H1 (cell line): ENCODE results near the gene MTFMT. TPM values are rescaled to one million over a fixed set of nuclear protein-coding genes. Genes with fewer than 3 reads are reported as not detected.

ENCODE experiments used
- CTCF ChIA-PET: fragments of 300-600 bp; sonication (Branson Sonifier 250); formaldehyde crosslinking; loops from one replicate; lab custom pipeline; 2021; ENCODE audit not compliant: partially characterized antibody; lab: Charles Lee
- POLR2A ChIA-PET: fragments of 300-600 bp; sonication (Branson Sonifier 250); formaldehyde crosslinking; loops from one replicate; lab custom pipeline; 2021; ENCODE audit warnings: inconsistent platforms; ENCODE audit not compliant: partially characterized antibody; lab: Charles Lee
- DNase-seq, 2 experiments: peaks; one replicate each; pipeline versions ENCODE4 v3.0.0 to v3.0.0-alpha.2; 2010 to 2022; ENCODE audit warnings: low spot score in 2 of 2, low read depth in 1 of 2, mixed read lengths in 1 of 2
- FAIRE-seq: peaks from 2 replicates; lab custom pipeline; 2011; peaks lifted over from hg19 to GRCh38; lab: Jason Lieb, UNC
- H2AFZ ChIP-seq: 2 replicates; pipeline ENCODE4 v1.8.1; 2012; ENCODE audit warnings: low read length, inconsistent platforms
- H2AK5ac ChIP-seq: 2 replicates; pipeline ENCODE4 v1.6.1; 2013; ENCODE audit warnings: low read depth, low read length
- H2BK120ac ChIP-seq: replicated peaks from 2 replicates; pipeline ENCODE3; 2013; ENCODE audit warnings: low read depth, low read length, inconsistent platforms
- H2BK12ac ChIP-seq: 2 replicates; pipeline ENCODE4 v1.6.1; 2013; ENCODE audit warnings: low read depth, low read length
- H2BK15ac ChIP-seq: 2 replicates; pipeline ENCODE4 v1.6.1; 2013; ENCODE audit warnings: low read length
- H2BK20ac ChIP-seq: 2 replicates; pipeline ENCODE4 v1.6.1; 2013; ENCODE audit warnings: low read length
- H2BK5ac ChIP-seq: 2 replicates; pipeline ENCODE4 v1.6.1; 2013; ENCODE audit warnings: low read depth, low read length
- H3K14ac ChIP-seq: 2 replicates; pipeline ENCODE4 v1.6.1; 2013; ENCODE audit warnings: inconsistent platforms; ENCODE audit not compliant: insufficient read length
- H3K18ac ChIP-seq: 2 replicates; pipeline ENCODE4 v1.6.1; 2013; ENCODE audit warnings: low read length; ENCODE audit errors: extremely low read depth
- H3K23ac ChIP-seq: 2 replicates; pipeline ENCODE4 v1.6.1; 2013; ENCODE audit warnings: inconsistent platforms; ENCODE audit not compliant: insufficient read length
- H3K23me2 ChIP-seq: 2 replicates; pipeline ENCODE4 v1.6.1; 2013; ENCODE audit warnings: low read depth, low read length
- H3K27ac ChIP-seq: 2 replicates; pipeline ENCODE4 v1.6.1; 2011; ENCODE audit warnings: low read depth, low read length, inconsistent platforms
- H3K27me3 ChIP-seq, 4 experiments: replicated peaks in 1 of 4; 1 replicate in 1 of 4; 2 replicates in 3 of 4; pipeline versions ENCODE4 v1.6.1 to v1.8.1; 2011 to 2013; ENCODE audit warnings: low read length in 3 of 4, mild to moderate bottlenecking in 3 of 4, inconsistent platforms in 2 of 4, mixed read lengths in 2 of 4, moderate library complexity in 1 of 4; ENCODE audit not compliant: control insufficient read depth in 3 of 4, insufficient read depth in 3 of 4; ENCODE audit errors: extremely low read depth in 1 of 4
- H3K36me3 ChIP-seq, 4 experiments: 2 replicates each; pipeline versions ENCODE4 v1.6.1 to v1.8.1; 2011 to 2013; ENCODE audit warnings: mild to moderate bottlenecking in 4 of 4, low read length in 3 of 4, moderate library complexity in 2 of 4, control low read depth in 1 of 4, inconsistent platforms in 1 of 4; ENCODE audit not compliant: insufficient read depth in 4 of 4, control insufficient read depth in 2 of 4
- H3K4ac ChIP-seq: replicated peaks from 2 replicates; pipeline ENCODE3; 2013; ENCODE audit warnings: low read length, low read depth, mixed read lengths, inconsistent platforms; ENCODE audit not compliant: insufficient read length
- H3K4me1 ChIP-seq, 4 experiments: replicated peaks in 1 of 4; 1 replicate in 1 of 4; 2 replicates in 3 of 4; pipeline versions ENCODE4 v1.6.1 to v1.8.1; 2011 to 2013; ENCODE audit warnings: low read length in 3 of 4, inconsistent platforms in 2 of 4, mixed read lengths in 1 of 4; ENCODE audit not compliant: insufficient read depth in 4 of 4, control insufficient read depth in 3 of 4
- H3K4me2 ChIP-seq, 2 experiments: 2 replicates each; pipeline versions ENCODE4 v1.6.1 to v1.8.1; 2011 to 2013; ENCODE audit warnings: low read depth in 2 of 2, low read length in 2 of 2, control low read depth in 1 of 2, inconsistent platforms in 1 of 2, mild to moderate bottlenecking in 1 of 2; ENCODE audit not compliant: insufficient read depth in 1 of 2
- H3K4me3 ChIP-seq, 4 experiments: fragments of 200-600, 300-600 bp in 1 of 4; sonication (generic), shearing (Covaris generic), sonication (Bioruptor Twin) in 1 of 4; 2 replicates each; pipeline versions ENCODE4 v1.5.1 to v1.8.1; 2011 to 2016; ENCODE audit warnings: low read length in 4 of 4, low read depth in 3 of 4, control low read depth in 2 of 4, inconsistent platforms in 2 of 4, mild to moderate bottlenecking in 2 of 4, mixed read lengths in 1 of 4, moderate library complexity in 1 of 4; ENCODE audit not compliant: insufficient read depth in 2 of 4; ENCODE audit errors: extremely low read depth in 1 of 4
- H3K56ac ChIP-seq: replicated peaks from 2 replicates; pipeline ENCODE3; 2013; ENCODE audit warnings: low read depth, mild to moderate bottlenecking, mixed read lengths, low read length, inconsistent platforms; ENCODE audit not compliant: insufficient read length
- H3K79me1 ChIP-seq: 2 replicates; pipeline ENCODE4 v1.6.1; 2013; ENCODE audit warnings: low read depth, low read length, control low read depth
- H3K79me2 ChIP-seq, 2 experiments: 2 replicates each; pipeline versions ENCODE4 v1.6.1 to v1.8.1; 2012 to 2013; ENCODE audit warnings: low read length in 2 of 2, mild to moderate bottlenecking in 2 of 2, inconsistent platforms in 1 of 2; ENCODE audit not compliant: insufficient read depth in 2 of 2, control insufficient read depth in 1 of 2
- H3K9ac ChIP-seq, 4 experiments: replicated peaks in 1 of 4; 1 replicate in 1 of 4; 2 replicates in 3 of 4; pipeline versions ENCODE4 v1.6.1 to v1.8.1; 2011 to 2013; ENCODE audit warnings: low read depth in 3 of 4, low read length in 3 of 4, control low read depth in 2 of 4, mild to moderate bottlenecking in 2 of 4, moderate library complexity in 2 of 4, inconsistent platforms in 1 of 4; ENCODE audit errors: extremely low read depth in 1 of 4
- H3K9me3 ChIP-seq, 2 experiments: 2 replicates each; pipeline versions ENCODE4 v1.6.1 to v1.8.1; 2012 to 2013; ENCODE audit warnings: mild to moderate bottlenecking in 2 of 2, moderate library complexity in 2 of 2, control low read depth in 1 of 2, inconsistent platforms in 1 of 2, low read depth in 1 of 2, low read length in 1 of 2, mixed read lengths in 1 of 2; ENCODE audit not compliant: insufficient read depth in 2 of 2
- H4K20me1 ChIP-seq, 2 experiments: replicated peaks in 1 of 2; 2 replicates each; pipeline versions ENCODE3 to v1.8.1; 2011 to 2013; ENCODE audit warnings: inconsistent platforms in 2 of 2, low read length in 2 of 2, mild to moderate bottlenecking in 1 of 2; ENCODE audit not compliant: insufficient read depth in 2 of 2, control insufficient read depth in 1 of 2
- H4K5ac ChIP-seq: 2 replicates; pipeline ENCODE4 v1.6.1; 2013; ENCODE audit warnings: low read length, low read depth, mixed read lengths, inconsistent platforms; ENCODE audit not compliant: insufficient read length
- H4K8ac ChIP-seq: 2 replicates; pipeline ENCODE4 v1.8.0; 2013; ENCODE audit warnings: mild to moderate bottlenecking, moderate library complexity, low read length, inconsistent platforms; ENCODE audit not compliant: insufficient read depth; ENCODE audit errors: extremely low read depth
- H4K91ac ChIP-seq: replicated peaks from 2 replicates; pipeline ENCODE3; 2013; ENCODE audit warnings: low read length, mixed read lengths, inconsistent platforms; ENCODE audit not compliant: insufficient read length
- CBX5 ChIP-seq: fragments of 300-800, 300-1000 bp; sonication (generic); IDR thresholded peaks from 2 replicates; pipeline ENCODE4 v1.7.1; 2016; ENCODE audit warnings: antibody characterized with exemption, low read length, low read depth
- MAX ChIP-seq: IDR thresholded peaks from 2 replicates; pipeline ENCODE4 v1.6.1; 2012; ENCODE audit warnings: inconsistent platforms
- ZNF274 ChIP-seq: IDR thresholded peaks from 2 replicates; pipeline ENCODE4 v1.7.0; 2012; ENCODE audit warnings: low read length, borderline replicate concordance; ENCODE audit errors: extremely low read depth
- WGBS, 2 experiments: shearing (Covaris generic) in 1 of 2; methylation state at CpG; one replicate each; pipeline versions ENCODE4 v1.1.6 to v1.1.7; 2013 to 2015; ENCODE audit warnings: low lambda C conversion rate in 2 of 2, mixed read lengths in 2 of 2, inconsistent platforms in 1 of 2, low coverage in 1 of 2, missing lambda C conversion rate in 1 of 2; ENCODE audit not compliant: insufficient replicate concordance in 2 of 2, insufficient coverage in 1 of 2, insufficient read length in 1 of 2; ENCODE audit errors: extremely low coverage in 1 of 2, missing lambda C conversion rate in 1 of 2; 5-methylcytosine and 5-hydroxymethylcytosine counted together
- polyA plus RNA-seq, 7 experiments: library from polyadenylated mRNA; depleted of rRNA in 3 of 7; stranded (reverse) in 5 of 7; unstranded in 2 of 7; fragments of >200 nt in 5 of 7; fragments of 200-250 nt in 2 of 7; gene quantifications; 1 replicate in 5 of 7; 2 replicates in 1 of 7; 4 replicates in 1 of 7; pipeline versions ENCODE4 v1.2.1 to v1.2.3, GENCODE V29; 2011 to 2013; ENCODE audit warnings: missing spikeins in 2 of 7, mixed read lengths in 2 of 7
- total RNA-seq: library from RNA; stranded (reverse); fragmentation: NEBNext Ultra II Directional; extraction: Animal tissue kit (Norgen Biotek cat#: 25700); gene quantifications from 2 replicates; pipeline ENCODE4 v1.2.1, GENCODE V29; 2021

MTFMT gene
- total and polyA plus RNA-seq, 2 of the 8 experiments (the other 6 are each of a cell fraction or from before 2014, with no cell fraction given): 7.7 to 20.8 TPM

- peaks cover 3 to 6% (median 4%) of the 10 kb centered on the region in 4 experiments; a peak in 5 of 7 replicates for H3K4me1 ChIP-seq
Measured at GRCh38 chr15:64975390-64975789, 54.0 kb downstream of the MTFMT start.

More at GRCh38 chr15:64975390-64975789, 54.0 kb downstream of the MTFMT start:
- Histone ChIP-seq H4K8ac (no peak overlapping the region), H2AFZ (no peak overlapping the region), H3K9ac (no peak overlapping the region), H3K23me2 (no peaks in the 10 kb centered on the region), H3K23ac (no peak overlapping the region), H3K4me2 (no peak overlapping the region), H2BK12ac (no peak overlapping the region), H2BK20ac (no peak overlapping the region), H2BK120ac (no peak overlapping the region), H3K18ac (no peak overlapping the region), H4K5ac (no peak overlapping the region), H3K56ac (no peak overlapping the region), H4K20me1 (peaks cover 0 to 2% of the 10 kb centered on the region in 2 experiments), H2BK15ac (no peak overlapping the region), H3K27me3 (no peaks in the 10 kb centered on the region), H2AK5ac (no peak overlapping the region), H3K27ac (no peak overlapping the region), H4K91ac (no peak overlapping the region), H2BK5ac (no peak overlapping the region), H3K4ac (no peak overlapping the region), H3K79me2 (no peaks in the 10 kb centered on the region), H3K79me1 (no peaks in the 10 kb centered on the region), H3K14ac (no peak overlapping the region), H3K9me3 (no peaks in the 10 kb centered on the region), H3K36me3 (peaks cover 2 to 41% (median 21%) of the 10 kb centered on the region in 4 experiments; a peak in 7 of 8 replicates), H3K4me3 (no peak overlapping the region)
- FAIRE-seq (no peak), DNase-seq (no peak)
- ChIA-PET CTCF (no interaction called here), POLR2A (no interaction called here)
- TF ChIP-seq ZNF274 (no peak), MAX (no peak), CBX5 (no peak)
- 84% methylated on average over 5 of the region's 5 CpGs; no CpG with 5 or more reads in 1 of the 2 experiments for WGBS, 2 experiments
